Measurements from ENCODE around the gene MUC5AC. TPM values are rescaled to one million over a fixed set of nuclear protein-coding genes. Genes with fewer than 3 reads are reported as not detected.

The MUC5AC gene
- total RNA-seq, 2 experiments from 2014 or later, result not detected

DNA sequence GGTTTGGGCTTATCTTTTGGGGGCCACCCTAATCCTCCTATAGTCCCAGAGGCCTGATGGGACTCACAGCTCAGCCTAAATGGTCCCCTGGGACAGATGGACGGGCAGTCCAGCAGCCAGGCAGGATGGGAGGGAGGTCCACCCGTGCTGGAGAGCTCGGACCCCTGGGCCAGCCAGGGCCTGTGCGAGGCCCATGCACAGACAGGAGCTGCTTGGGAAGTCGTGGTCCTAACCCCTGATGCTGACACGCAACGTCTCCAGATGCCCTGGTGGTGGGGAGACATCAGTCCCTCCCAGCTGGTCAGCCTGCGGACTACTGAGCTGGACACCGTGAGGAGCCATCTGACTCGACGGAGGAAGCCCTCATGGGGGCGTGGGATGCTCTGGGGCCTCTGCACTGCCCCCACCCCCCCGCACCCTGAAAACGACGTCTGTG lies 31.2 kb upstream of the MUC5AC start:
- peaks cover 5% of the 10 kb centered on the region for H3K27me3 Mint-ChIP-seq
- DNase-seq (peak; percentile 6), ATAC-seq (no peak)
- H3K4me3 Mint-ChIP-seq, result no peak overlapping the region
- no peaks in the 10 kb centered on the region for H3K4me1 Mint-ChIP-seq
- ChIA-PET POLR2A (no interaction called here), CTCF (no interaction called here)
- no peaks in the 10 kb centered on the region for H3K36me3 Mint-ChIP-seq (ENCODE audit: low read depth)
- intact Hi-C loops (cut with DNase I, micrococcal nuclease), result no loop called here
- H3K9me3 Mint-ChIP-seq (ENCODE audit: low read depth), result peaks cover 7% of the 10 kb centered on the region
- H3K27ac Mint-ChIP-seq, result no peak overlapping the region

DNA sequence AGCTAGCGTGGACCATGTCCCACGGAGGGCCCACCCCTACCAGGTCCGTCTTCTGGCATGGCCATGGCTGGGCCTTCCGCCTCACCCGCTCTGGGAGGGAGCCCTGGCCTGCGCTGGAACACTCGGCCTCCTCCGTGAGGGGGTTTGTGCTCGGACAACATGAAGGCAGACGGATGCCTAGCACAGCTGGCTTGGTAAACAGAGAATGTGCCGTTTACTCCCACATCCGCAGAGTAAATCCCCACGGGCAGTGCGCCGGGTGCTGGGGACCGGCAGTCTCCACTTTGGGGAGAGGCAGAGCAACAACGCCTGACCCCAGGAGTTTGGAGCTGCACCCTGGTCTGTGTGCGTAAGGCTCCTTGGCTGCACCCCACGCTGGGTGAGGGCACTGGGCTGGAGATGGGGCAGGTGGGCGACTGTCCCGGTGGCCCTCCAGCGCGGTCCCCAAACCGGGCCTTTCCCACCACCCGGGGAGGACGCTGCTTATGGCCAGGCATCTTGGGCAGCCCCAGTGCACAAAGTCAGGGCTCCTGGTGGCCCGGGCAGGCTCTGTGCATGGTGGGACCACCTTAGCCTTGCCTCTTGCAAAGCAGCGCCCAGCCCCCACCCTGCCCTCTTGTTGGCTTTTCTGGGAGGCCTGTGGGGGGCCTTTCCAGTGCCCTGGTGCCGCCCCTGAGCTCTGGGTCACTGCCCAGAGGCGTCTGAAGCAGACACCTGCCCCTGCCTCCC lies 30.7 kb upstream of the MUC5AC start:
- Mint-ChIP-seq H3K4me3 (no peak overlapping the region), H3K9me3 (ENCODE audit: low read depth) (peaks cover 7% of the 10 kb centered on the region), H3K27me3 (peaks cover 6% of the 10 kb centered on the region), H3K27ac (no peak overlapping the region), H3K36me3 (ENCODE audit: low read depth) (no peaks in the 10 kb centered on the region), H3K4me1 (no peaks in the 10 kb centered on the region)
- intact Hi-C loops (cut with DNase I, micrococcal nuclease), result no loop called here
- CTCF ChIA-PET, result no interaction called here
- ATAC-seq (no peak), DNase-seq (no peak)
- POLR2A ChIA-PET, result no interaction called here

DNA sequence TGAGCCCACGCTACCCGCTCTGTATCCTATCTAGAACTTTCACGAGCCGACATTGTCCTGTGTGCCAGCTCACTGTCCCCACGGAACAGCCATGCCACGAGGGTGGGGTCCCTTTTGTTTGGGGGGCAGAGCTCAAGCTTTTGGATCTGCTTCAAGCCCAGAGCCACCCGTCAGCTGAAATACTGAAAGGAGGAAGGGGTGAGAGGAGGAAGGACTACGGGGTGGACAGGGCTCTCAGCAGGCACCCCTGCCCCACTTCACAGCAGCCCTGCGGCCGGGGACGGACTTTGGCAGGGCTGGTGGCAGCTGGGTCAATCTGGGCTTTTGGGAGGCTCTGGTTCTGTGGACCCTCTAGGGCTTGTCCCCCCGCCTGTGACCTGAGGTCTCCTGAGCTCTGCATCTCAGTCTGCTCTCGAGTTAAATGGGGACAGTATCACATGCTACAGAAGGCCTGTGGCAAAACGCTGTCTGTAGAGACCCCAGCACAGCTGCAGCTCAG lies 30.0 kb upstream of the MUC5AC start:
- Mint-ChIP-seq H3K27me3 (peaks cover 5% of the 10 kb centered on the region), H3K36me3 (ENCODE audit: low read depth) (no peaks in the 10 kb centered on the region), H3K27ac (no peak overlapping the region), H3K4me1 (no peaks in the 10 kb centered on the region), H3K4me3 (no peak overlapping the region), H3K9me3 (ENCODE audit: low read depth) (peaks cover 7% of the 10 kb centered on the region)
- POLR2A ChIA-PET, result no interaction called here
- ATAC-seq (no peak), DNase-seq (no peak)
- intact Hi-C loops (cut with DNase I, micrococcal nuclease), result no loop called here
- CTCF ChIA-PET, result no interaction called here

DNA sequence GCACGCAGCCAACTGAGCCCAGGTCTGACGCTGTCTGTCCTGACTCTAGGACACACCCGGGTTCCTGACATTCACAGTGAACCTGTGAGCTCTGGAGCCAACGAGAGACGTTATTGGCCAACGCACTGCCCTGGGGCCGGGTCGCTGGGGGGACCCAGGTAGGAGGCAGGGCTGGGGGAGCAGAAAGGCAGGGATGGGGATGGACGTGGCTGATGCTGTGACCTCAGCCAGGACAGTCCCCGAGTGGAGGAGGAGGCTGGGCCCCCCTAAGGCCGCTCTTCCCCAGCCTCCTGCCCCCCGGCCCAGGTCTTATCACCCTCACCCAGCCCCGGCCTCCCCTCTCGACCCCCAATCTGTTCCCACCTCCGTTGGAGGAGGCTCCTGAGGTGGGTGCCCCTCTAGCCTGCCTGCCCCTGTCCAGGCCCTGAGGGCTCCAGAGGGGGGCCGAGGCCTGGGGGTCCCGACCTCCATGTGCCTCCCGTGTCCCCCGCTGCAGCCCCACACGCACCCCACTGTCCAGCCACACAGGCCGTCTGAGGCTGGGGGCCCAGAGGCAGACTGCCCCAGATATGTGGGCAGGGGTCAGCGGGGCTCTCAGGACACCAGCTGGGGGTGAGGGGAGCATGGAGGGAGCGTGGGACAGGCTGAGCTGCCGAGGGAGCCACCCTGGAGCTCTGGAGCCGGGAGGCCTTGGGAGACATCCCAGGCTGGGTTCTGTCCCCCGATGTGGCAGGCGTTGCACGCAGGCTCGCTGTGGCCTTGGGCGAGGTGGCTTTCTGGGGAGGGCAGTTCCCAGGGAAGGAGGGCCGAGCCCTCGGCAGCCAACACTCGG lies 29.2 kb upstream of the MUC5AC start:
- no peak for DNase-seq

GRCh38 chr11:1129143-1129610 lies 28.6 kb upstream of the MUC5AC start:
- CTCF ChIA-PET, result no interaction called here
- H3K9me3 Mint-ChIP-seq (ENCODE audit: low read depth), result peaks cover 14% of the 10 kb centered on the region
- POLR2A ChIA-PET, result no interaction called here
- H3K4me1 Mint-ChIP-seq, result no peaks in the 10 kb centered on the region
- ATAC-seq, result no peak
- H3K4me3 Mint-ChIP-seq, result no peak overlapping the region
- intact Hi-C loops (cut with DNase I, micrococcal nuclease), result no loop called here
- H3K27me3 Mint-ChIP-seq, result peaks cover 8% of the 10 kb centered on the region
- DNase-seq, result no peak
- H3K27ac Mint-ChIP-seq, result no peak overlapping the region
- no peaks in the 10 kb centered on the region for H3K36me3 Mint-ChIP-seq (ENCODE audit: low read depth)

More for the DNA sequence above, 29.2 kb upstream of the MUC5AC start:
- Mint-ChIP-seq H3K27me3 (peaks cover 9% of the 10 kb centered on the region), H3K27ac (no peak overlapping the region), H3K4me3 (no peak overlapping the region), H3K36me3 (ENCODE audit: low read depth) (no peaks in the 10 kb centered on the region), H3K4me1 (no peaks in the 10 kb centered on the region), H3K9me3 (ENCODE audit: low read depth) (peaks cover 8% of the 10 kb centered on the region)
- intact Hi-C loops (cut with DNase I, micrococcal nuclease), result no loop called here
- ChIA-PET CTCF (no interaction called here), POLR2A (no interaction called here)
- no peak for ATAC-seq

- H3K4me3 Mint-ChIP-seq, result no peak overlapping the region
- intact Hi-C loops (cut with DNase I, micrococcal nuclease), result no loop called here
- no peaks in the 10 kb centered on the region for H3K36me3 Mint-ChIP-seq (ENCODE audit: low read depth)
- H3K27me3 Mint-ChIP-seq, result peaks cover 5% of the 10 kb centered on the region
- H3K27ac Mint-ChIP-seq, result no peak overlapping the region
- DNase-seq, result no peak
- H3K4me1 Mint-ChIP-seq, result no peaks in the 10 kb centered on the region
- no peak for ATAC-seq
- POLR2A ChIA-PET, result no interaction called here
- peaks cover 14% of the 10 kb centered on the region for H3K9me3 Mint-ChIP-seq (ENCODE audit: low read depth)
- CTCF ChIA-PET, result no interaction called here
These were observed 28.1 kb upstream of the MUC5AC start for GRCh38 chr11:1129611-1130160.

DNA sequence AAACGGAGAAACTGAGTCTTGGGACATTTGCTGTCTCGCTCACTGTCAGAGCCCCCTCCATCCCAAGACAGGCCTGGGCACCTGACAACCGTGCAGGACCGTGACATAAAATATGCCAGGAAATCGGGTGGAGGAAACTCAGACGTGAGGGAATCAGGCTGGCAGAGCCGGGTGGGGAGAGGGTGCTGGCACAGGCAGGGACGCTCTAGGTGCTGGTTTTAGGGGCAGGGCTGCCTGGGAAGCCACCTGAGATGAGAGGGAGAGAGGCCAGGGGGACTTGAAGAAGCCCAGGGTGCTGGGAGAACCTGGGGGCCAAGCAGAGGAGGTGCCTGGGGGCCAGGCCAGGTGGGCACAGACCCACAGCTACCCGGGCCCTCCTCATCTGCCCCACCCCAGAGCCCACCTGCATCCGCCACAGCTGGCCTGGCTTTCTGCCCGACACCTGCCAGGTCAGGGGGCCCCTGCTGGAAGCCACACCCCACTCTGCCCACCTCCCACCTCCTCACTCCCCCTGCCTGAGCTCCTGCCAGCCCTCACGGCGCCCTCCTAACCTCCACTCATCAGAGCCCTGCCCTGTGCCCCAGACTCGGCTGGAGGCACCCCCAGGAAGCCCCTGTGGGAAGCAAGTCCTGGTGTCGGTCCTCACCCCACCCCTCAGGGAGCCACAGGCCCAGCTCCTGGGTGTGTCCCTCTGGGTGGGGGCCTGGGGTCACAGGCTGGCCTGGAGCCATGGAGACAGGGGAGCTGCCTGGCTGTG lies 27.3 kb upstream of the MUC5AC start:
- intact Hi-C loops (cut with DNase I, micrococcal nuclease), result no loop called here
- ChIA-PET CTCF (no interaction called here), POLR2A (no interaction called here)
- Mint-ChIP-seq H3K36me3 (ENCODE audit: low read depth) (no peaks in the 10 kb centered on the region), H3K27ac (no peak overlapping the region), H3K4me1 (no peaks in the 10 kb centered on the region), H3K4me3 (no peak overlapping the region), H3K27me3 (peaks cover 5% of the 10 kb centered on the region), H3K9me3 (ENCODE audit: low read depth) (peaks cover 17% of the 10 kb centered on the region)
- no peak for ATAC-seq
- DNase-seq, result no peak

- POLR2A ChIA-PET, result no interaction called here
- no peaks in the 10 kb centered on the region for H3K4me1 Mint-ChIP-seq
- no peak for ATAC-seq
- H3K27me3 Mint-ChIP-seq, result peaks cover 5% of the 10 kb centered on the region
- H3K36me3 Mint-ChIP-seq (ENCODE audit: low read depth), result no peaks in the 10 kb centered on the region
- H3K4me3 Mint-ChIP-seq, result no peak overlapping the region
- DNase-seq, result no peak
- no peak overlapping the region for H3K27ac Mint-ChIP-seq
- H3K9me3 Mint-ChIP-seq (ENCODE audit: low read depth), result peaks cover 17% of the 10 kb centered on the region
- CTCF ChIA-PET, result no interaction called here
- intact Hi-C loops (cut with DNase I, micrococcal nuclease), result no loop called here
These were observed 26.5 kb upstream of the MUC5AC start for GRCh38 chr11:1131033-1131911.

DNA sequence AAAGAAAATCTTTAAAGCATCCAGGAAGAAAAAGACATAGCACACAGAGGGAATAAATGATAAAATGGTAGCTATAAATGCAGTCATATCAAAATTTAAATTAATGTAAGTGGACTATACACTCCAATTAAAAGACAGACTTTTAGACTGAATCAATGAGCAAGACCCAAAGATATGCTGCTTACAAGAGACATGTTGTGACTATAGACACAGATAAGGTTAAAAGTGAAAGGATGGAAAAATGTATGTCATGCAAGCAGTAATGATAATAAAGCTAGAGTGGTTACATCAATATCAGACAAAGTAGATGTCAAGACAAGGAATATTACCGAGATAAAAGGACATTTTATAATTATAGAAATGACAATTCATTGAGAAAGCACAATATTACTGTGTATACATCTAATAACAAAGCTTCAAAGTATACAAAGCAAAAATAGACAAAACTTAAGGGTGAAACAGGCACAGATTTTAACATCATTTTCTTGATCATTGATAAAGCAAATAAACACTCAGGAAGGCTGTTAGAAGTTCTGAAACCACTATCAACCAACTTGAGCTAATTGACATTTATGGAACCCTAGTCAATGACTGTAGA lies 22.8 kb upstream of the MUC5AC start:
- Mint-ChIP-seq H3K4me1 (peaks cover 6% of the 10 kb centered on the region), H3K36me3 (ENCODE audit: low read depth) (no peaks in the 10 kb centered on the region), H3K27me3 (peaks cover 17% of the 10 kb centered on the region), H3K4me3 (no peak overlapping the region), H3K27ac (no peak overlapping the region), H3K9me3 (ENCODE audit: low read depth) (peaks cover 17% of the 10 kb centered on the region)
- POLR2A ChIA-PET, result no interaction called here
- DNase-seq (no peak), ATAC-seq (no peak)
- intact Hi-C loops (cut with DNase I, micrococcal nuclease), result no loop called here
- CTCF ChIA-PET, result no interaction called here

- ATAC-seq, result peak; percentile 76
- H3K9me3 Mint-ChIP-seq (ENCODE audit: low read depth), result peaks cover 24% of the 10 kb centered on the region
- intact Hi-C loops (cut with DNase I, micrococcal nuclease), result no loop called here
- CTCF ChIA-PET, result no interaction called here
- peaks cover 6% of the 10 kb centered on the region for H3K4me1 Mint-ChIP-seq
- DNase-seq, result peak; percentile 55
- POLR2A ChIA-PET, result no interaction called here
- no peak overlapping the region for H3K27ac Mint-ChIP-seq
- peaks cover 12% of the 10 kb centered on the region for H3K27me3 Mint-ChIP-seq
- H3K36me3 Mint-ChIP-seq (ENCODE audit: low read depth), result peaks cover 2% of the 10 kb centered on the region
- H3K4me3 Mint-ChIP-seq, result no peak overlapping the region
These were observed 19.7 kb upstream of the MUC5AC start for GRCh38 chr11:1138097-1138496.
